Measurements from ENCODE around the gene ANKRD28. TPM values are rescaled to one million over a fixed set of nuclear protein-coding genes. Genes with fewer than 3 reads are reported as not detected.
"Not testable (repeated sequence)": the region's sequence is repeated elsewhere in the genome, so short reads cannot be mapped to it uniquely, and the experiment has no call there.

Gene ANKRD28
- total and polyA plus RNA-seq, 9 donors, result 21.2 to 79.4 (median 43.8) TPM

DNA sequence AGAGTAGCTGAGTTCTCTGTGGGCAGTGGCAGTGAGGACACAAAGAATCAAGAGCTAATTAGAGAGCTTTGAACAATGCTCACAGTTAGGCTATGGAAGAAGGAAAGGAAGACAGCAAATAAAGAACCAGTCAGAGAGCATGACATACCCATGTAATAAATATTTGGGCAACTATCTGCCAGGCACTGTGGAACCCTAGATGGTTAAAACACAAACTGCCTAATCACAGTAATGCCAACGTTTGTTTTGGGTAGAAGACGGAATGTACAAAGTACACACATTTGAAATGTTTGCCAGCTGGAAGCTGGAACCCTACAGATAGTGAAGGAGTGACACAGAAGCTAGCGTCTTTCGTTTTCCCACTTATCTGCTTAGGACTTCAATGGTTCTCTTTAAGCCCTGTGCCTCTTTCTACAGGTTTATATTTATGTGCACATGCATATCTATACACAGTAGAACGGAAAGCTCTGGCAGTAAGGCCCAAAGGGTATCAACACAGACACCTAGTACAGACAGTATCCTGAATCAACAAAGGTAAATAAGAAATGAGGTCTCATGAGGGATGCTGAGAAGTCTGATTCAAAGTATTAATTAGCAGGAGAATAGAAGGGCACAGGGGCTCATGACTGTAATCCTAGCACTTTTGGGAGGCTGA is 44.6 kb downstream of the ANKRD28 start:
- WGBS, 3 donors, result 26 to 51% (median 28%) methylated on average over 5 of the region's 5 CpGs
- intact Hi-C loops (cut with DNase I), result no loop called here
- no peak overlapping the region for H3K27ac ChIP-seq

DNA sequence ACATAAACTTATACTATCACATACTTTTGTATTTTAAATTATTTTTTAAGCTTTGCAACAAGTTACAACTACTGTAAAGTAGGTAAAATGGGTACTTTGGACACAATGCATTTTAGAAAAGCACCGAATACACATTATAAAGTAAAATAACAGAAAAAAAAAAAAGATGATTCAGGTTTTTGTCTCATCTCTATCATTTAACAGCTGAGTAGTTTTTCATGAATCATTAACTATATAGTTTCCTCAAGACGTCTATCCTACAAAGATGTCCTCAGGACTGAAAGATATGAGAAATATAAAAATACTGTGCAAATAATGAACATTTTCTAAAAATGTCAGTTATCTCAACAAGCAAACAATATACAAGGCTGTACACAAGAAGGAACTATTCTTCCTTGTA is 46.9 kb downstream of the ANKRD28 start:
- no peaks in the 10 kb centered on the region for H3K27me3 ChIP-seq
- H3K36me3 ChIP-seq, result no peaks in the 10 kb centered on the region
- no peak for TF ChIP-seq EP300 (IDR thresholded peaks at IDR 0.05)
- TF ChIP-seq, protein P1, sequence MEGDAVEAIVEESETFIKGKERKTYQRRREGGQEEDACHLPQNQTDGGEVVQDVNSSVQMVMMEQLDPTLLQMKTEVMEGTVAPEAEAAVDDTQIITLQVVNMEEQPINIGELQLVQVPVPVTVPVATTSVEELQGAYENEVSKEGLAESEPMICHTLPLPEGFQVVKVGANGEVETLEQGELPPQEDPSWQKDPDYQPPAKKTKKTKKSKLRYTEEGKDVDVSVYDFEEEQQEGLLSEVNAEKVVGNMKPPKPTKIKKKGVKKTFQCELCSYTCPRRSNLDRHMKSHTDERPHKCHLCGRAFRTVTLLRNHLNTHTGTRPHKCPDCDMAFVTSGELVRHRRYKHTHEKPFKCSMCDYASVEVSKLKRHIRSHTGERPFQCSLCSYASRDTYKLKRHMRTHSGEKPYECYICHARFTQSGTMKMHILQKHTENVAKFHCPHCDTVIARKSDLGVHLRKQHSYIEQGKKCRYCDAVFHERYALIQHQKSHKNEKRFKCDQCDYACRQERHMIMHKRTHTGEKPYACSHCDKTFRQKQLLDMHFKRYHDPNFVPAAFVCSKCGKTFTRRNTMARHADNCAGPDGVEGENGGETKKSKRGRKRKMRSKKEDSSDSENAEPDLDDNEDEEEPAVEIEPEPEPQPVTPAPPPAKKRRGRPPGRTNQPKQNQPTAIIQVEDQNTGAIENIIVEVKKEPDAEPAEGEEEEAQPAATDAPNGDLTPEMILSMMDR (IDR thresholded peaks at IDR 0.05), result no peak
- TF ChIP-seq POLR2A (IDR thresholded peaks at IDR 0.05), result no peak
- DNase-seq, result no peak
- no peak overlapping the region for H3K27ac ChIP-seq
- H3K4me3 ChIP-seq, result no peak overlapping the region
- 86 to 87% (median 87%) methylated on average over 2 of the region's 2 CpGs for WGBS, 3 donors
- H3K9me3 ChIP-seq, result no peaks in the 10 kb centered on the region
- H3K4me1 ChIP-seq (ENCODE audit: insufficient read depth), result no peaks in the 10 kb centered on the region
- intact Hi-C loops (cut with DNase I), result no loop called here

More for the DNA sequence above, 44.6 kb downstream of the ANKRD28 start:
- Histone ChIP-seq H3K4me3 (no peak overlapping the region), H3K36me3 (no peaks in the 10 kb centered on the region), H3K4me1 (ENCODE audit: insufficient read depth) (no peaks in the 10 kb centered on the region), H3K9me3 (no peaks in the 10 kb centered on the region), H3K27me3 (no peaks in the 10 kb centered on the region)
- DNase-seq, result no peak
- TF ChIP-seq POLR2A (IDR thresholded peaks at IDR 0.05) (no peak), EP300 (IDR thresholded peaks at IDR 0.05) (no peak)
- TF ChIP-seq, protein P1 (IDR thresholded peaks at IDR 0.05), result no peak

DNA sequence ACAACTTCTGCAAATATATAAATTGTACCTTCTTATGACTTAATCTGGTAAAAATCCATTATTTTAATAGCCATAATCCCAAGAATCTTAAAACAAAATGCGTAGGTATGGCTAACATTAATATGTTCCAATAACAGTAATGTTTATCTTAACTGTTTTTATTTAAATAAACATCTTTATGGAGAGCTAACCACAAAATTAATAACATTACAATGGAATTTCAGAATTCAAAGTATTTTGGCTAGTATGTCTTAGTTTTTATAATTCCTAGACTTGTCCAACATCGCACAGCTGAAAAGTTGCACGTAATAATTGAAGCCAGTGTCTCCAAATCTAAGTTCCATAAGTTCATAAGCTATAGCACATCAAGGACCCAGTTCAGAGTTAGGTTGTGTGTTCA is 47.6 kb downstream of the ANKRD28 start:
- Histone ChIP-seq H3K27me3 (no peaks in the 10 kb centered on the region), H3K36me3 (no peaks in the 10 kb centered on the region), H3K4me1 (ENCODE audit: insufficient read depth) (no peaks in the 10 kb centered on the region), H3K9me3 (no peaks in the 10 kb centered on the region), H3K27ac (no peak overlapping the region), H3K4me3 (no peak overlapping the region)
- 15 to 45% (median 23%) methylated on average over 3 of the region's 3 CpGs for WGBS, 3 donors
- TF ChIP-seq, protein P1 (IDR thresholded peaks at IDR 0.05), result no peak
- no peak for TF ChIP-seq EP300 (IDR thresholded peaks at IDR 0.05)
- TF ChIP-seq POLR2A (IDR thresholded peaks at IDR 0.05), result no peak
- intact Hi-C loops (cut with DNase I), result no loop called here
- DNase-seq, result no peak

DNA sequence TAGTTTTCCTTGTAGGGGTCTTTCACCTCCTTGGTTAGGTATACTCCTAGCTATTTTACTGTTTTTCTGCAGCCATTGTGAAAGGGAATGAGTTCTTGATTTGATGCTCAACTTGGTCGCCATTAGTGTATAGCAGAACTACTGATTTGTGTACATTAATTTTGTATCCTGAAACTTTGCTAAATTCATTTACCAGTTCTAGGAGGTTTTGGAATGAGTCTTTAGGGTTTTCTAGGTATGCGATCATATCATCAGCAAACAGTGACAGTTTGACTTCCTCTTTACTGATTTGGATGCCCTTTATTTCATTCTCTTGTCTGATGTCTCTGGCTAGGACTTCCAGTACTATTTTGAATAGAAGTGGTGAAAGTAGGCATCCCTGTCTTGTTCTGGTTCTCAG is 51.9 kb downstream of the ANKRD28 start:
- DNase-seq; H3K4me1 ChIP-seq (ENCODE audit: insufficient read depth); H3K27ac ChIP-seq; H3K9me3 ChIP-seq; H3K4me3 ChIP-seq; H3K36me3 ChIP-seq; intact Hi-C loops (cut with DNase I); H3K27me3 ChIP-seq: not testable (repeated sequence)
- WGBS, 3 donors, result 96 to 100% (median 97%) methylated on average over 2 of the region's 2 CpGs

DNA sequence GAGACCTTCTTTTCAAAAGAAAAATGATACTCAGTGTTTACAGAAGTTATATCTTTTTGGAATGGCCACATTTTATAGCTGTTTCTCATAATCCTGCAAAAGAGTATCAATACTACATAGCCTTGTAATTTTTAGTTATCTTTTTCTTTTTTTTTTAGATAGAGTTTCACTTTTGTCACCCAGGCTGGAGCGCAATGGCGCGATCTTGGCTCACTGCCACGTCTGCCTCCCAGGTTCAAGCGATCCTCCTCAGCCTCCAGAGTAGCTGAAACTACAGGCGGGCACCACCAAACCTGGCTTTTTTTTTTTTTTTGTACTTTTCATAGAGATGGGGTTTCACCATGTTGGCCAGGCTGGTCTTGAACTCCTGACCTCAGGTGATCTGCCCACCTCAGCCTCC is 53.6 kb downstream of the ANKRD28 start:
- TF ChIP-seq, protein P1 (IDR thresholded peaks at IDR 0.05), result no peak
- TF ChIP-seq EP300 (IDR thresholded peaks at IDR 0.05) (no peak), POLR2A (IDR thresholded peaks at IDR 0.05) (no peak)

More for the DNA sequence above, 53.6 kb downstream of the ANKRD28 start:
- 90 to 93% (median 92%) methylated on average over 6 of the region's 6 CpGs for WGBS, 3 donors
- no peak for DNase-seq
- no peaks in the 10 kb centered on the region for H3K4me1 ChIP-seq (ENCODE audit: insufficient read depth)
- no peak overlapping the region for H3K27ac ChIP-seq
- H3K27me3 ChIP-seq, result no peaks in the 10 kb centered on the region
- H3K36me3 ChIP-seq, result no peaks in the 10 kb centered on the region
- H3K4me3 ChIP-seq, result no peak overlapping the region
- no peaks in the 10 kb centered on the region for H3K9me3 ChIP-seq
- intact Hi-C loops (cut with DNase I), result no loop called here

Measured in ovary (tissue), 9 donors.